ENCODE measurements around the gene GLI1.

GRCh38 chr12:57515408-57515933, 55.9 kb downstream of the GLI1 start:
- TF ChIP-seq POLR2A (IDR thresholded peaks at IDR 0.05), result no peak
- TF ChIP-seq, protein P1, sequence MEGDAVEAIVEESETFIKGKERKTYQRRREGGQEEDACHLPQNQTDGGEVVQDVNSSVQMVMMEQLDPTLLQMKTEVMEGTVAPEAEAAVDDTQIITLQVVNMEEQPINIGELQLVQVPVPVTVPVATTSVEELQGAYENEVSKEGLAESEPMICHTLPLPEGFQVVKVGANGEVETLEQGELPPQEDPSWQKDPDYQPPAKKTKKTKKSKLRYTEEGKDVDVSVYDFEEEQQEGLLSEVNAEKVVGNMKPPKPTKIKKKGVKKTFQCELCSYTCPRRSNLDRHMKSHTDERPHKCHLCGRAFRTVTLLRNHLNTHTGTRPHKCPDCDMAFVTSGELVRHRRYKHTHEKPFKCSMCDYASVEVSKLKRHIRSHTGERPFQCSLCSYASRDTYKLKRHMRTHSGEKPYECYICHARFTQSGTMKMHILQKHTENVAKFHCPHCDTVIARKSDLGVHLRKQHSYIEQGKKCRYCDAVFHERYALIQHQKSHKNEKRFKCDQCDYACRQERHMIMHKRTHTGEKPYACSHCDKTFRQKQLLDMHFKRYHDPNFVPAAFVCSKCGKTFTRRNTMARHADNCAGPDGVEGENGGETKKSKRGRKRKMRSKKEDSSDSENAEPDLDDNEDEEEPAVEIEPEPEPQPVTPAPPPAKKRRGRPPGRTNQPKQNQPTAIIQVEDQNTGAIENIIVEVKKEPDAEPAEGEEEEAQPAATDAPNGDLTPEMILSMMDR (IDR thresholded peaks at IDR 0.05), result no peak

All from esophagus squamous epithelium (tissue), 4 donors.